ENCODE data around the gene POU3F1. TPM values are rescaled to one million over a fixed set of nuclear protein-coding genes. Genes with fewer than 3 reads are reported as not detected.

POU3F1 gene
- total and polyA plus RNA-seq, 10 of the 15 experiments (the other 5 are each of a cell fraction or from before 2014, with no cell fraction given), result 0.04 to 0.53 (median 0.10) TPM; not detected in 3

- intact Hi-C loops (cut with micrococcal nuclease; ENCODE audit: unreplicated experiment), result loop anchor here (1.0 to 5.0 kb wide), 3 partner anchors 46 to 561 kb away; no protein-coding TSS in a partner anchor
- ChIA-PET CTCF (interaction anchor here (0.7 to 13.9 kb wide), 23 partner anchors 8 to 808 kb away, joined by 3 to 252 read pairs (median 6); partner anchors contain the start of genes POU3F1, SF3A3 and UTP11), RAD21 (ENCODE audit: unreplicated experiment) (interaction anchor here (0.5 to 7.3 kb wide), 20 partner anchors 9 to 814 kb away, joined by 3 to 173 read pairs (median 4); partner anchors contain the start of gene POU3F1), SMC1A (ENCODE audit: uncharacterized antibody, unreplicated experiment) (interaction anchor here (0.7 to 7.1 kb wide), 25 partner anchors 11 to 828 kb away, joined by 3 to 77 read pairs (median 4); no protein-coding TSS in a partner anchor), POLR2A (interaction anchor here (1.5 to 4.9 kb wide), 2 partner anchors 26 to 33 kb away, joined by 5 to 32 read pairs; no protein-coding TSS in a partner anchor)
- H3K4me1 ChIP-seq (ENCODE audit: control insufficient read depth, insufficient read depth, low read length), result peaks cover 52% of the 10 kb centered on the region
- no peak overlapping the region for H2AFZ ChIP-seq (ENCODE audit: control insufficient read depth, low read depth, low read length)
- in situ Hi-C loops (cut with MboI), result loop anchor here (5.0 to 25.0 kb wide), 2 partner anchors 561 to 791 kb away; no protein-coding TSS in a partner anchor
- no peaks in the 10 kb centered on the region for H4K20me1 ChIP-seq (ENCODE audit: control insufficient read depth, insufficient read depth)
- no TSS peak for BruUV-seq (replicated peaks)
- peak overlapping the region; percentile 43 for H3K27ac ChIP-seq (ENCODE audit: control insufficient read depth, insufficient read depth)
- DNase-seq (ENCODE audit: low read depth, low spot score) (no peak), FAIRE-seq (no peak), ATAC-seq (peak; percentile 14)
- peaks cover 6 to 17% of the 10 kb centered on the region in 2 experiments for H3K36me3 ChIP-seq (ENCODE audit: control insufficient read depth in 2 of 2, insufficient read depth in 2 of 2, low read length in 1 of 2)
- H3K4me3 ChIP-seq, result no peak overlapping the region
- H3K79me2 ChIP-seq (ENCODE audit: control insufficient read depth, insufficient read depth, low read length), result no peaks in the 10 kb centered on the region
- WGBS (ENCODE audit: insufficient coverage, insufficient replicate concordance, low lambda C conversion rate, missing lambda C conversion rate), result 73% methylated on average over 8 of the region's 8 CpGs
- H3K9ac ChIP-seq (ENCODE audit: control insufficient read depth, insufficient read depth, low read length), result no peak overlapping the region
- no peak overlapping the region for H3K4me2 ChIP-seq (ENCODE audit: control insufficient read depth, insufficient read depth)
- no peaks in the 10 kb centered on the region for H3K27me3 ChIP-seq (replicated peaks in 1 of 2; ENCODE audit: control insufficient read depth in 2 of 2, insufficient read depth in 2 of 2, low read length in 1 of 2)
- H3K9me3 ChIP-seq (replicated peaks; ENCODE audit: control insufficient read depth, insufficient read depth, low read length), result no peaks in the 10 kb centered on the region
- TF ChIP-seq IKZF1 (conservative IDR thresholded peaks at IDR 0.05), result 0 out of 2 replicates have a peak, but pooled peaks have one; percentile 11
- TF ChIP-seq MTA3 (IDR thresholded peaks at IDR 0.05; ENCODE audit: borderline replicate concordance, low read length), result no peak
- 0 out of 2 replicates have a peak, but pooled peaks have one; percentile 31 for TF ChIP-seq HDGF (IDR thresholded peaks at IDR 0.05)
- TF ChIP-seq CTCF (IDR thresholded peaks at IDR 0.05 in 2 of 3, conservative IDR thresholded peaks at IDR 0.05 in 1 of 3; ENCODE audit: control insufficient read depth in 2 of 3, extremely low read depth in 1 of 3, insufficient read depth in 1 of 3, low read depth in 3 of 3, low read length in 3 of 3), result peak; percentile 65 to 83 (median 72)
- TF ChIP-seq SMC3 (IDR thresholded peaks at IDR 0.05; ENCODE audit: borderline replicate concordance, low read length), result peak; percentile 67; the same call in 1 of the 2 replicates
- TF ChIP-seq SKIL (IDR thresholded peaks at IDR 0.05; ENCODE audit: low read depth, poor library complexity, severe bottlenecking), result peak; percentile 40
- peak; percentile 86 for TF ChIP-seq RAD21 (IDR thresholded peaks at IDR 0.05; ENCODE audit: insufficient read depth, low read depth, low read length)
- no peak for TF ChIP-seq EZH2 (IDR thresholded peaks at IDR 0.05; ENCODE audit: borderline replicate concordance, control insufficient read depth, low read depth, low read length)
- no peak for TF ChIP-seq BHLHE40 (IDR thresholded peaks at IDR 0.05; ENCODE audit: borderline replicate concordance in 1 of 2, low read depth in 2 of 2, low read length in 1 of 2)
These were observed 19.9 kb downstream of the POU3F1 start for GRCh38 chr1:38026592-38027200.

Data from GM12878 (cell line).